Measurements from ENCODE around the gene DEXI. TPM values are rescaled to one million over a fixed set of nuclear protein-coding genes. Genes with fewer than 3 reads are reported as not detected.

Gene DEXI
- polyA plus RNA-seq, 1 donor from 2014 or later, result 11.4 TPM

DNA sequence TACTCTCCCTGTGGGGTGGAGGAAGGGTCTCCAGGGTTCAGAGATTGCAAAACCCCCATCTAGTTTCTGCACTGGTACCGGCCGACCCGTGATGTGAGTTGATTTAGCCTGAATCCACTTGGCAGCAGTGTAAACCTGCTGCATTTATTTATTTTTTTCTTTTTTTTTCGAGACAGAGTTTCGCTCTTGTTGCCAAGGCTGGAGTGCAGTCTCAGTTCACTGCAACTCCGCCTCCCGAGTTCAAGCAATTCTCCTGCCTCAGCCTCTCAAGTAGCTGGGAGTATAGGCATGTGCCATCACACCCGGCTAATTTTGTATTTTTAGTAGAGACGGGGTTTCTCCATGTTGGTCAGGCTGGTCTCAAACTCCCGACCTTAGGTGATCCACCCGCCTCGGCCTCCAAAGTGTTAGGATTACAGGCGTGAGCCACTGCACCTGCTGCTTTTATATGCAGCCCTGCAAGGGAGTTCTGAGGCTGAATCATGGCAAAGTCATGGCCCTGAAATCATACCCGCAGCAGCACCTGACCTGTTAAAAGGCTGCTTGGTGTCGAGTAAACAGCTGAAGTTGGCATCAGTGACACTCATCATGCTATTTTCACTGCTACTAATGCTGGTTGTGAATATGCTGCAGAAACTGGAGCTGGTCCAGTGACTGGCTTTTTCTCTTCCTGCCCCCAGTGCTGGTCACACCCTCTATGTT is 21.4 kb downstream of the DEXI start:
- Mint-ChIP-seq H3K4me3 (no peak overlapping the region), H3K27me3 (no peaks in the 10 kb centered on the region), H3K4me1 (peaks cover 14 to 25% (median 25%) of the 10 kb centered on the region in 3 donors), H3K36me3 (peaks cover 12% of the 10 kb centered on the region), H3K27ac (peak overlapping the region in 2 of 3 donors; percentile 15 to 47), H3K9me3 (no peaks in the 10 kb centered on the region)

DNA sequence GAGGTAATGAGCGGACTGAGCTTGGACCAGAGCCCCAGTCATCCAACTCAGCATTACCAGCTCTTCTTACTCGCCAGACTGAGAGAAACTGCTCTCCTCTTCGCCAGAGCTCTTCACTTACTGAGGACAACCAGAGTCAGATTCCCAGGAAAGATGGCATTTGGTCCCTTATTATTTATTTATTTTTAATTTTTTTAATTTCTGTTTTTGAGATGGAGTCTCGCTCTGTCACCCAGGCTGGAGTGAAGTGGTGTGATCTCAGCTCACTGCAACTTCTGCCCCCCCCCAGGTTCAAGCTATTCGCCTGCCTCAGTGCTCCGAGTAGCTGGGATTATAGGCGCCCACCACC is 23.3 kb downstream of the DEXI start:
- peak overlapping the region in 3 of 4 donors; percentile 39 to 68 (median 55) for H3K4me3 Mint-ChIP-seq
- no peaks in the 10 kb centered on the region for H3K9me3 Mint-ChIP-seq

DNA sequence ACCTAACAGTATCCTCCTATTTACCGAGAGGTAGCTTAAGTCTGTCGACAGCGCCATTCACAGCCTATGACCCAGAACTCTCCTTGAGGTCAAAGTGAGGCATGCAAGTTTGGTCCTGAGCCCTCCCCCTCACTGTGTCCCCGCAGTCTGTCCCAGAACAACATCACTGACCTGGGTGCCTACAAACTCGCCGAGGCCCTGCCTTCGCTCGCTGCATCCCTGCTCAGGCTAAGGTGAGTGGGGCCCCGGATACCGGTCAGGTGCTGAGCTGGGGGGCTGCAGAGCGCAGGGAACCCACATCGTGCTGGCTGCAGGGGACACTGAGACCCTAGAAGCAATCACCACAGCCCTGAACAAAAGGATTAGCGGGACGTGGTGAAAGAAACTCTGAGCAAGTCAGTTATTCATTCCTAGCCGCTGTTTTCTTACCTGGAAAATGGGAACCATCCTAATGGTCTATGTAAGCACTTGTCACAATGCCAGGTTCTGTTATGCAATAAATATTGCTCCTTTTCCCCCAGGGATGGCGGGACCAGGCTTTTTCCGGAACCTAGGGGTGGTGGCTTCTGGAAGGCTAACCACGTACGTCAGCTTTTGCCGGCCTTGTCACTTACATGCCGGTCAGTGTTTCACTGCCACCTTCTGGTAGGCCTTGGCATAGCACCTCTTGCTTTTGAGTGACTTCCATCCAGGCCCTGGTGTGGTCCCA is 23.8 kb downstream of the DEXI start:
- Mint-ChIP-seq H3K4me1 (peaks cover 27 to 41% (median 30%) of the 10 kb centered on the region in 3 donors), H3K27ac (peak overlapping the region; percentile 86 to 91 (median 88)), H3K36me3 (peaks cover 10% of the 10 kb centered on the region), H3K4me3 (peak overlapping the region in 2 of 4 donors; percentile 55 to 68), H3K27me3 (no peaks in the 10 kb centered on the region), H3K9me3 (no peaks in the 10 kb centered on the region)

More for the DNA sequence above, 23.3 kb downstream of the DEXI start:
- Mint-ChIP-seq H3K36me3 (peaks cover 12% of the 10 kb centered on the region), H3K27ac (peak overlapping the region; percentile 86 to 91 (median 88)), H3K4me1 (peaks cover 25 to 38% (median 32%) of the 10 kb centered on the region in 3 donors), H3K27me3 (no peaks in the 10 kb centered on the region)

DNA sequence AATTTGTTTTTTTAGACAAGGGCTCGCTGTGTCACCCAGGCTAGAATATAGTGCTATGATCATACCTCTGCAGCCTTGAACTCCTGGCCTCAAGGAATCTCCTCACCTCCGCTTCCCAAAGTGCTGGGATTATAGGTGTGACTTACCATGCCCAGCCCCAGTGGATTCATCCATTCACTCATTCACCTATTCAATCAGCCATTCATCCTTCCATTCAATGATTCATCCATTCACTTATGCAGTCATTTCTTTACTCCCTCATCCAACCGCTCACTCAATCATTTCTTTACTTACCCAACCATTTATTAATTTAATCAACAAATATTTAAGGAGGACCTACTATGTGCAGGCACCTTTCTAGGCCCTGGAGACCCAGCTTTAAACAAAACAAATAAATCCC is 25.7 kb downstream of the DEXI start:
- peak overlapping the region in 1 of 4 donors; percentile 50 for H3K4me3 Mint-ChIP-seq
- peak overlapping the region; percentile 82 to 87 (median 82) for H3K27ac Mint-ChIP-seq
- no peaks in the 10 kb centered on the region for H3K9me3 Mint-ChIP-seq
- no peaks in the 10 kb centered on the region for H3K27me3 Mint-ChIP-seq
- peaks cover 10% of the 10 kb centered on the region for H3K36me3 Mint-ChIP-seq
- peaks cover 41 to 54% (median 43%) of the 10 kb centered on the region in 3 donors for H3K4me1 Mint-ChIP-seq

DNA sequence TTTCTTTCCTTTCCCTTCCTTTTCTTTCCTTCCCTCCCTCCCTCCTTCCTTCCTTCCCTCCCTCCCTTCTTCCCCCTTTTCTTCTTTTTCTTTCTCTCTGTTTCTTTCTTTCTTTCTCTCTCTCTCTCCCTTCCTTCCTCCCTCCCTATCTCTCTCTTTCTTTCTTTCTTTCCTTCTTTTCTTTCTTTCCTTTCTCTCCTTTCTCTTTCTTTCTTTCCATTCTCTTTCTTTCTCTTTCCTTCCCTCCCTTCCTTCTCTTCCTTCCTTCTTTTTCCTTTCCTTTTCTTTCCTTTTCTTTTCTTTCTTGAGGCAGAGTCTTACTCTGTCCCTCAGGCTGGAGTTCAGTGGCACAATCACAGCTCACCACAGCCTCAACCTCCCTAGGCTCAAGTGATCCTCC is 31.0 kb downstream of the DEXI start:
- peak overlapping the region; percentile 88 to 99 (median 95) for H3K27ac Mint-ChIP-seq
- peak overlapping the region in 1 of 4 donors; percentile 87 for H3K4me3 Mint-ChIP-seq
- H3K36me3 Mint-ChIP-seq, result peaks cover 3% of the 10 kb centered on the region
- no peaks in the 10 kb centered on the region for H3K27me3 Mint-ChIP-seq
- peaks cover 44 to 48% (median 48%) of the 10 kb centered on the region in 3 donors for H3K4me1 Mint-ChIP-seq
- no peaks in the 10 kb centered on the region for H3K9me3 Mint-ChIP-seq

DNA sequence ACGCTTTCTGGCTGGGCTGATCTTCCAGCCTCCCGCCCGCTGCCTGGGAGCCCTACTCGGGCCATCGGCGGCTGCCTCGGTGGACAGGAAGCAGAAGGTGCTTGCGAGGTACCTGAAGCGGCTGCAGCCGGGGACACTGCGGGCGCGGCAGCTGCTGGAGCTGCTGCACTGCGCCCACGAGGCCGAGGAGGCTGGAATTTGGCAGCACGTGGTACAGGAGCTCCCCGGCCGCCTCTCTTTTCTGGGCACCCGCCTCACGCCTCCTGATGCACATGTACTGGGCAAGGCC is 34.6 kb downstream of the DEXI start:
- no peaks in the 10 kb centered on the region for H3K27me3 Mint-ChIP-seq
- H3K9me3 Mint-ChIP-seq, result no peaks in the 10 kb centered on the region
- no peak overlapping the region for H3K27ac Mint-ChIP-seq
- peaks cover 31 to 33% (median 32%) of the 10 kb centered on the region in 3 donors for H3K4me1 Mint-ChIP-seq
- H3K4me3 Mint-ChIP-seq, result no peak overlapping the region
- H3K36me3 Mint-ChIP-seq, result peaks cover 10% of the 10 kb centered on the region

DNA sequence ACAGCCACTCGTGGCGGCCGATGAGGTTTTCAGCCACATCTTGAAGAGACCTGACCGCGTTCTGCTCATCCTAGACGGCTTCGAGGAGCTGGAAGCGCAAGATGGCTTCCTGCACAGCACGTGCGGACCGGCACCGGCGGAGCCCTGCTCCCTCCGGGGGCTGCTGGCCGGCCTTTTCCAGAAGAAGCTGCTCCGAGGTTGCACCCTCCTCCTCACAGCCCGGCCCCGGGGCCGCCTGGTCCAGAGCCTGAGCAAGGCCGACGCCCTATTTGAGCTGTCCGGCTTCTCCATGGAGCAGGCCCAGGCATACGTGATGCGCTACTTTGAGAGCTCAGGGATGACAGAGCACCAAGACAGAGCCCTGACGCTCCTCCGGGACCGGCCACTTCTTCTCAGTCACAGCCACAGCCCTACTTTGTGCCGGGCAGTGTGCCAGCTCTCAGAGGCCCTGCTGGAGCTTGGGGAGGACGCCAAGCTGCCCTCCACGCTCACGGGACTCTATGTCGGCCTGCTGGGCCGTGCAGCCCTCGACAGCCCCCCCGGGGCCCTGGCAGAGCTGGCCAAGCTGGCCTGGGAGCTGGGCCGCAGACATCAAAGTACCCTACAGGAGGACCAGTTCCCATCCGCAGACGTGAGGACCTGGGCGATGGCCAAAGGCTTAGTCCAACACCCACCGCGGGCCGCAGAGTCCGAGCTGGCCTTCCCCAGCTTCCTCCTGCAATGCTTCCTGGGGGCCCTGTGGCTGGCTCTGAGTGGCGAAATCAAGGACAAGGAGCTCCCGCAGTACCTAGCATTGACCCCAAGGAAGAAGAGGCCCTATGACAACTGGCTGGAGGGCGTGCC is 35.1 kb downstream of the DEXI start:
- no peaks in the 10 kb centered on the region for H3K9me3 Mint-ChIP-seq
- H3K4me3 Mint-ChIP-seq, result peak overlapping the region in 1 of 4 donors; percentile 3
- H3K27me3 Mint-ChIP-seq, result no peaks in the 10 kb centered on the region
- peaks cover 29 to 33% (median 30%) of the 10 kb centered on the region in 3 donors for H3K4me1 Mint-ChIP-seq
- no peak overlapping the region for H3K27ac Mint-ChIP-seq
- H3K36me3 Mint-ChIP-seq, result peaks cover 10% of the 10 kb centered on the region

DNA sequence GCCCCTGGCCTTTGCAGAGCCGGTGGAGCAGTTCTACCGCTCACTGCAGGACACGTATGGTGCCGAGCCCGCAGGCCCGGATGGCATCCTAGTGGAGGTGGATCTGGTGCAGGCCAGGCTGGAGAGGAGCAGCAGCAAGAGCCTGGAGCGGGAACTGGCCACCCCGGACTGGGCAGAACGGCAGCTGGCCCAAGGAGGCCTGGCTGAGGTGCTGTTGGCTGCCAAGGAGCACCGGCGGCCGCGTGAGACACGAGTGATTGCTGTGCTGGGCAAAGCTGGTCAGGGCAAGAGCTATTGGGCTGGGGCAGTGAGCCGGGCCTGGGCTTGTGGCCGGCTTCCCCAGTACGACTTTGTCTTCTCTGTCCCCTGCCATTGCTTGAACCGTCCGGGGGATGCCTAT is 35.8 kb downstream of the DEXI start:
- Mint-ChIP-seq H3K4me1 (peaks cover 26 to 27% (median 26%) of the 10 kb centered on the region in 3 donors), H3K36me3 (peaks cover 10% of the 10 kb centered on the region), H3K27me3 (no peaks in the 10 kb centered on the region), H3K9me3 (no peaks in the 10 kb centered on the region), H3K4me3 (peak overlapping the region in 1 of 4 donors; percentile 3), H3K27ac (no peak overlapping the region)

DNA sequence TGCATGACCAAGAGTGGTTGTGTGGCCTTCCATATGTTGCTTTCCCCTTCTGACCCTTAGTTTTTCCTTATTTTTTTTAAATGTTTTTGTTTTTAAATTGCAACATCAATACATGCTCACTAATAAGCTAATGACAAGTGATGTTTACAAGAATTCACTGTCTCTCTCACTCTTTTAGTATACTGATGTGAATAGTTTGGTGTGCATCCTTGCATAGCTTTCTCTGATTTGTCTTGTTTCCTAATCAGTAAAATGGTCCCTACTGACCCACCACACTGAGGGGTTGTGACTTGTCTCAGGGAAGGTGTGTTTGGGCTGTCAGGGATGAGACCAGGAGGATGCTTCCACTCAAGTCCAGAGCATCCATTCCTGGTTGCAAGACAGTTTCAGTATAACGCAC is 39.3 kb downstream of the DEXI start:
- Mint-ChIP-seq H3K27me3 (no peaks in the 10 kb centered on the region), H3K36me3 (peaks cover 14% of the 10 kb centered on the region), H3K9me3 (no peaks in the 10 kb centered on the region), H3K4me1 (peaks cover 13 to 29% (median 22%) of the 10 kb centered on the region in 3 donors), H3K4me3 (no peak overlapping the region), H3K27ac (peak overlapping the region; percentile 17 to 89 (median 52))

DNA sequence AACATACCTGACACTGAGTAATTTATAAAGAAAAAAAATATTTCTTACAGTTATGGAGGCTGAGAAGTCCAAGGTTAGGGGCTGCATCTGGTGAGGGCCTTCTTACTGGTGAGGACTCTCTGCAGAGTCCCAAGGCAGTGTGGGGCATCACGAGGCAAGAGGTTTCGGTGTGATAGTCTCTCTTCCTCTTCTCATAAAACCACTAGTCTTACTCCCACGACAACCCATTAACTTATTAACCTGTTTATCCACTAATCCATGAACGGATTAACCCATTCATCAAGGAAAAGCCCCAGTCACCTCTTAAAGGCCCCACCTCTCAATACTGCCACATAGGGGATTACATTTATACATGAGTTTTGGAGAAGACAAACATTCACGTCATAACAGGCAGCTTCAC is 45.1 kb downstream of the DEXI start:
- Mint-ChIP-seq H3K27ac (peak overlapping the region; percentile 81 to 97 (median 92)), H3K36me3 (peaks cover 17% of the 10 kb centered on the region), H3K4me3 (peak overlapping the region; percentile 31 to 91 (median 44)), H3K4me1 (peaks cover 37 to 66% (median 47%) of the 10 kb centered on the region in 3 donors), H3K9me3 (no peaks in the 10 kb centered on the region), H3K27me3 (no peaks in the 10 kb centered on the region)

DNA sequence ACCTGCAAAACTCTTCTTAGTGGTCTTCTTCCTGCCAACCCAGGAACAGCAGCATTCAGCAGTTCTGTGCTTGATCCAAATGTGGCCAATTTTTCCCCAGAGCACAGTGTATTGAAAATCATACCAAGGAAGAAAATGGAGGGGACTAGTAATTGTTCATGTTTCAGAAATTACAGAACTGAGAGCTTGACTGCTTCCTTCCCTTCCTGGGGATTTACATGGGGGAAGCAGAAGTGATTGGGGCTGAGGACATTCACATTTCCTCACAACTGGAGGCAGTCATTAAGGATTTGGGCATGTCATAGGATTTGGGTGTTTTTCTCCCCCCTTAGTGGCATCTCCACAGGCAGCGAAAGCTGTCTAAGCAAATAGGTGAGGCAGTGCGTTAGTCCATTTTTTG is 45.5 kb downstream of the DEXI start:
- Mint-ChIP-seq H3K9me3 (no peaks in the 10 kb centered on the region), H3K27me3 (no peaks in the 10 kb centered on the region), H3K4me1 (peaks cover 40 to 68% (median 52%) of the 10 kb centered on the region in 3 donors), H3K4me3 (peak overlapping the region; percentile 31 to 91 (median 44)), H3K27ac (peak overlapping the region; percentile 81 to 97 (median 92)), H3K36me3 (peaks cover 18% of the 10 kb centered on the region)

DNA sequence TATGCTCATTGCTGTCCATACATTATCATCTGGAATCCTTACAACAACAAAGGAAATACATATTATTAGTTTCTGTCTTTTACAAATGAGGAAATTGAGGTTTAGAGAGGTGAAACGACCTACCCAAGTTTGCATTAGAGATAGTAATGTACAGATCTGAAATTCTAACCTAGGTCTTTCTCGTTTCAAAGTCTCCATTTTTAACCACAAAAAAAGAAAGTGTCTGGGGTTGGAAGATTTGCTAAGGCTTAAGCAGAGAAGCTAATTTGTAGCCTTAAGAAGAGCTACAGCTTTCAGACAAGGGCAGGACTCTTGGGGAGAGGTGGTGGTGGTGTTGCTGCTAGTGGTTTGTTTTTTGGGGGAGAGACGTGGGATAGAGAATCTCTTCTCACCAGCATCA is 46.1 kb downstream of the DEXI start:
- Mint-ChIP-seq H3K36me3 (peaks cover 18% of the 10 kb centered on the region), H3K9me3 (no peaks in the 10 kb centered on the region), H3K27me3 (no peaks in the 10 kb centered on the region), H3K4me1 (peaks cover 43 to 73% (median 55%) of the 10 kb centered on the region in 3 donors), H3K4me3 (peak overlapping the region; percentile 31 to 92 (median 56)), H3K27ac (peak overlapping the region; percentile 81 to 97 (median 92))

DNA sequence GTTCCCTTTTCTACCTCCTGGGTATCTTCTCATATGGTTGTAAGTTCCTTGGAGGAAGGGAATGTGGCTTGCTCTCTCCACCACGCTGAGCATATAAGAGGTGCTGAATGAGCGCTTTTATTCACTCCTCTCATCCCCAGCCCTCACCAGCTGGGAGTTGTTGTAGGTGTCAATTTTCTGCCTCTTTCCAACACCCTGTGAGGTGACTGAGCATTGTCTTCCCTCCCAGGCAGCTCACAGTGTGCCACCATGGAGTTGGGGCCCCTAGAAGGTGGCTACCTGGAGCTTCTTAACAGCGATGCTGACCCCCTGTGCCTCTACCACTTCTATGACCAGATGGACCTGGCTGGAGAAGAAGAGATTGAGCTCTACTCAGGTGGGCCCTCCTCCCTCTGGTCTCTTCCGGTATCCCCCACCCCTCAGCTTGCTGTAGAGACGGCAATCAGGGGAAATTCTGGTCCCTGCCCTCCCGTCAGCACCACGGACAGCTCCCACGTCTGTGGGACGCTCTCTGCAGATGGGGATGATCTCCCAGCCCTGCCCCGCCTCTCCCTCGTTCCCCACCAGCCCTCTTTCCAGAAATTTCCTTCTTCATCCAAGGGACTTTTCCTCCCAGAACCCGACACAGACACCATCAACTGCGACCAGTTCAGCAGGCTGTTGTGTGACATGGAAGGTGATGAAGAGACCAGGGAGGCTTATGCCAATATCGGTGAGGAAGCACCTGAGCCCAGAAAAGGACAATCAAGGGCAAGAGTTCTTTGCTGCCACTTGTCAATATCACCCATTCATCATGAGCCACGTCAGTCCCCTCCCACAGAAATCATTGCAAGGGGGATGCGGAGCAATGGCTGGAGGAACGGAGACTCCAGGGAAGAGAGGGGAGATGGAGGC is 47.0 kb downstream of the DEXI start:
- H3K27me3 Mint-ChIP-seq, result no peaks in the 10 kb centered on the region
- H3K9me3 Mint-ChIP-seq, result no peaks in the 10 kb centered on the region
- H3K4me3 Mint-ChIP-seq, result peak overlapping the region in 3 of 4 donors; percentile 31 to 92 (median 89)
- peaks cover 17% of the 10 kb centered on the region for H3K36me3 Mint-ChIP-seq
- peak overlapping the region; percentile 81 to 97 (median 92) for H3K27ac Mint-ChIP-seq
- peaks cover 51 to 78% (median 61%) of the 10 kb centered on the region in 3 donors for H3K4me1 Mint-ChIP-seq

DNA sequence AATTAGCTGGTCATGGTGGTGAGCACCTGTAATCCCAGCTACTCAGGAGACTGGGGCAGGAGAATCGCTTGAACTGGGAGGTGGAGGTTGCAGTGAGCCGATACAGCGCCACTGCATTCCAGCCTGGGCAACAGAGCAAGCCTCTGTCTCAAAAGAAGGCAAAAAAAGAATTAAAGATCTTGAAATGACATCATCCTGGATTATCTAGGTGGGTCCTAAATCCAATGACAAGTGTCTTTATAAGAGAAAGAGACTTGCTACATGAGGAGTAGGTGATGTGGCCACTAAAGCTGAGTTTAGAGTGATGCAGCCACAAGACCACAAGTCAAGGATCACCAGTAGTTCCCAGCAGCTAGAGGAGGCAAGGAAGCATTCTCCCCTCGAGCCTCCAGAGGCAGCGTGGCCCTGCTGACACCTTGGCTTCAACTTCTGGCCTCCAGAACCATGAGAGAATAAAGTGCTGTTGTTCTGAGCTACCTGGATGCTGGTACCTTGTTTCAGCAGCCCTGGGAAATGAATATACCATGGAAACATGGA is 49.4 kb downstream of the DEXI start:
- Mint-ChIP-seq H3K27ac (peak overlapping the region in 2 of 3 donors; percentile 90 to 99), H3K4me3 (peak overlapping the region in 2 of 4 donors; percentile 69 to 95), H3K27me3 (no peaks in the 10 kb centered on the region), H3K36me3 (peaks cover 13% of the 10 kb centered on the region), H3K4me1 (peaks cover 54 to 80% (median 73%) of the 10 kb centered on the region in 3 donors), H3K9me3 (no peaks in the 10 kb centered on the region)

Data from IgD-negative memory B cell (primary cell).